HEK293T (cell line): ENCODE measurements around the gene RB1.

Source experiments
- BHLHE40 ChIP-seq: fragments of 450-650 bp; IDR thresholded peaks from 2 replicates; pipeline ENCODE4 v1.6.1; 2016; ENCODE audit warnings: mild to moderate bottlenecking, moderate library complexity, borderline replicate concordance
- FOXK2 ChIP-seq: fragments of 450-650 bp; IDR thresholded peaks from 2 replicates; pipeline ENCODE4 v1.6.1; 2016; ENCODE audit warnings: mild to moderate bottlenecking

DNA sequence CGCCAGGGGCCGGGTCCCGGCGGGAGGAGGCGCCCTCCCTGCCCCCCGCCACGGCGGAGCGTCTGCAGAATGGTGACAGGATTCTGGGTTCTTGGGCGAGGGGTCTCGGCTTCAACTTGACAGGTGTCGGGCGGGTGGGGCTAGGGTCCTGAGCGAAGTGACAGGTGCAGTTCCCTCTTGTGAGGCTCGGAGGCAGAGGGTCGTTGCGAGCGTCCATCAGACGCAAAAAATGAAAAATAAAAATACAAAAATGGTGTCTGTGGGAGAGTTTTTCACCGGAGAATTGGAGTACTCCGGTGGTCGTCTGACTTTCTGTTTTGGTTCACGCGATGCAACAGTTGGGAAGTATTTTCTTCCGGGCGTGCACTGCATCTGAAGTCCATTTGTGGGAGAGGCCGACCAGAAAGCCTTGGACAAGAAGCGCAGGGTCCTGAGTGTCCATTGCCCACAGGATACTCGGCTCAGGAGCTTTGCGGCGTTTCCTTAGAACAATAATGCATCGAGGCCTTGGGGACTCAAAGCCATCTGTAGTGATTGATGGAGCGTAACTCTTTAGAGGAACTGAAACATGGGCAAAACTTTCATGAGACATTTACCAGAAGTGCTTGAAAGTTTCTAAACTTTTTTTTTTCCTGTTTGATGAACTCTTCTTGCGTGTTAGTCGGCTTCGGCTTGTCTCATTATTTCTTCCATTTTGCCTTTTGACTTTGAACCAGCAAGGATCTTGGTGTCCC is 759 bp downstream of the RB1 start:
- TF ChIP-seq FOXK2 = no peak
- TF ChIP-seq BHLHE40 = no peak
